ENCODE measurements around the gene TCEAL9.

The TCEAL9 gene

GRCh38 chrX:103361798-103362197 is 5.5 kb downstream of the TCEAL9 start:
- POLR2A ChIA-PET: no interaction called here
- Histone ChIP-seq H3K9me3 (ENCODE audit: control insufficient read depth, insufficient read depth, low read depth, low read length) (no peaks in the 10 kb centered on the region), H3K4me3 (ENCODE audit: low read depth, low read length) (no peak overlapping the region), H3K27ac (ENCODE audit: extremely low read depth, low read depth, low read length) (no peak overlapping the region), H3K36me3 (ENCODE audit: control insufficient read depth in 2 of 2, insufficient read depth in 1 of 2, low read length in 2 of 2) (peaks cover 0 to 8% of the 10 kb centered on the region in 2 experiments; a peak in 1 of 3 replicates), H3K4me1 (ENCODE audit: control insufficient read depth, insufficient read depth, low read length) (no peaks in the 10 kb centered on the region)
- no peak for TF ChIP-seq ZNF585B (tag by site-specific recombination; IDR thresholded peaks at IDR 0.05)
- no peak for TF ChIP-seq ZNF768 (tag by site-specific recombination; IDR thresholded peaks at IDR 0.05)
- TF ChIP-seq ZNF558 (tag by site-specific recombination; IDR thresholded peaks at IDR 0.05): no peak
- TF ChIP-seq ZNF76 (tag by site-specific recombination; IDR thresholded peaks at IDR 0.05; ENCODE audit: borderline replicate concordance, low read depth): no peak
- no peak for TF ChIP-seq ZNF623 (tag by site-specific recombination; IDR thresholded peaks at IDR 0.05)
- no peak for TF ChIP-seq ZNF169 (tag by site-specific recombination; IDR thresholded peaks at IDR 0.05)
- TF ChIP-seq ZNF366 (tag by site-specific recombination; conservative IDR thresholded peaks at IDR 0.05): no peak
- TF ChIP-seq, protein P1, sequence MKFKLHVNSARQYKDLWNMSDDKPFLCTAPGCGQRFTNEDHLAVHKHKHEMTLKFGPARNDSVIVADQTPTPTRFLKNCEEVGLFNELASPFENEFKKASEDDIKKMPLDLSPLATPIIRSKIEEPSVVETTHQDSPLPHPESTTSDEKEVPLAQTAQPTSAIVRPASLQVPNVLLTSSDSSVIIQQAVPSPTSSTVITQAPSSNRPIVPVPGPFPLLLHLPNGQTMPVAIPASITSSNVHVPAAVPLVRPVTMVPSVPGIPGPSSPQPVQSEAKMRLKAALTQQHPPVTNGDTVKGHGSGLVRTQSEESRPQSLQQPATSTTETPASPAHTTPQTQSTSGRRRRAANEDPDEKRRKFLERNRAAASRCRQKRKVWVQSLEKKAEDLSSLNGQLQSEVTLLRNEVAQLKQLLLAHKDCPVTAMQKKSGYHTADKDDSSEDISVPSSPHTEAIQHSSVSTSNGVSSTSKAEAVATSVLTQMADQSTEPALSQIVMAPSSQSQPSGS (tag by site-specific recombination; IDR thresholded peaks at IDR 0.05; ENCODE audit: low read depth): no peak
- no peak for TF ChIP-seq ZFP41 (tag by site-specific recombination; IDR thresholded peaks at IDR 0.05; ENCODE audit: borderline replicate concordance)
- no peak for TF ChIP-seq ZNF391 (tag by site-specific recombination; IDR thresholded peaks at IDR 0.05; ENCODE audit: borderline replicate concordance, low read depth)
- TF ChIP-seq, protein P2, sequence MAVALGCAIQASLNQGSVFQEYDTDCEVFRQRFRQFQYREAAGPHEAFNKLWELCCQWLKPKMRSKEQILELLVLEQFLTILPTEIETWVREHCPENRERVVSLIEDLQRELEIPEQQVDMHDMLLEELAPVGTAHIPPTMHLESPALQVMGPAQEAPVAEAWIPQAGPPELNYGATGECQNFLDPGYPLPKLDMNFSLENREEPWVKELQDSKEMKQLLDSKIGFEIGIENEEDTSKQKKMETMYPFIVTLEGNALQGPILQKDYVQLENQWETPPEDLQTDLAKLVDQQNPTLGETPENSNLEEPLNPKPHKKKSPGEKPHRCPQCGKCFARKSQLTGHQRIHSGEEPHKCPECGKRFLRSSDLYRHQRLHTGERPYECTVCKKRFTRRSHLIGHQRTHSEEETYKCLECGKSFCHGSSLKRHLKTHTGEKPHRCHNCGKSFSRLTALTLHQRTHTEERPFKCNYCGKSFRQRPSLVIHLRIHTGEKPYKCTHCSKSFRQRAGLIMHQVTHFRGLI (tag by site-specific recombination; IDR thresholded peaks at IDR 0.05): no peak
- no peak for TF ChIP-seq ZNF214 (tag by site-specific recombination; IDR thresholded peaks at IDR 0.05; ENCODE audit: borderline replicate concordance)
- no peak for TF ChIP-seq ZNF362 (tag by site-specific recombination; IDR thresholded peaks at IDR 0.05)
- TF ChIP-seq ZBTB17 (tag by site-specific recombination; IDR thresholded peaks at IDR 0.05): no peak
- no peak for TF ChIP-seq KLF16 (tag by site-specific recombination; IDR thresholded peaks at IDR 0.05)
- TF ChIP-seq ZNF785 (tag by site-specific recombination; IDR thresholded peaks at IDR 0.05): no peak
- TF ChIP-seq ZNF302 (tag by site-specific recombination; IDR thresholded peaks at IDR 0.05; ENCODE audit: low read depth): no peak
- TF ChIP-seq ZNF837 (tag by site-specific recombination; IDR thresholded peaks at IDR 0.05): no peak
- no peak for TF ChIP-seq ZNF248 (tag by site-specific recombination; IDR thresholded peaks at IDR 0.05)
- no peak for TF ChIP-seq ZNF37A (tag by site-specific recombination; IDR thresholded peaks at IDR 0.05)
- CTCF ChIA-PET: interaction anchor here (1.3 to 1.4 kb wide), 2 partner anchors 12 to 18 kb away, joined by 5 to 6 read pairs; no protein-coding TSS in a partner anchor

GRCh38 chrX:103362474-103362873 is 6.2 kb downstream of the TCEAL9 start:
- no peaks in the 10 kb centered on the region for H3K4me1 ChIP-seq (ENCODE audit: control insufficient read depth, insufficient read depth, low read length)
- ChIA-PET CTCF (interaction anchor here (0.6 kb wide), 1 partner anchor 33 kb away, joined by 3 read pairs; the partner anchor contains the start of gene TCEAL7), POLR2A (no interaction called here)
- H3K36me3 ChIP-seq (ENCODE audit: control insufficient read depth in 2 of 2, insufficient read depth in 1 of 2, low read length in 2 of 2): peaks cover 0 to 8% of the 10 kb centered on the region in 2 experiments; a peak in 1 of 3 replicates
- H3K9me3 ChIP-seq (ENCODE audit: control insufficient read depth, insufficient read depth, low read depth, low read length): no peaks in the 10 kb centered on the region
- H3K4me3 ChIP-seq (ENCODE audit: low read depth, low read length): no peak overlapping the region
- H3K27ac ChIP-seq (ENCODE audit: extremely low read depth, low read depth, low read length): no peak overlapping the region
- no peak for TF ChIP-seq ZNF169 (tag by site-specific recombination; IDR thresholded peaks at IDR 0.05)
- no peak for TF ChIP-seq ZNF148 (tag by site-specific recombination; IDR thresholded peaks at IDR 0.05; ENCODE audit: borderline replicate concordance)
- no peak for TF ChIP-seq SCRT1 (tag by site-specific recombination; IDR thresholded peaks at IDR 0.05; ENCODE audit: borderline replicate concordance)
- no peak for TF ChIP-seq BCL11A (tag by site-specific recombination; IDR thresholded peaks at IDR 0.05; ENCODE audit: low read depth)
- no peak for TF ChIP-seq ZNF354C (tag by site-specific recombination; IDR thresholded peaks at IDR 0.05; ENCODE audit: borderline replicate concordance, low read depth)
- TF ChIP-seq ZNF239 (tag by site-specific recombination; IDR thresholded peaks at IDR 0.05): no peak
